Small intestine (tissue), 7 donors: Measurements from ENCODE around the gene SLC16A4. TPM values are rescaled to one million over a fixed set of nuclear protein-coding genes. Genes with fewer than 3 reads are reported as not detected.

ENCODE experiments used
- DNase-seq, 2 donors: peaks; one replicate each; pipeline versions ENCODE4 v3.0.0 to v3.0.0-alpha.2; 2013
- FAIRE-seq: peaks from 2 replicates; lab custom pipeline; 2012; peaks lifted over from hg19 to GRCh38; lab: Jason Lieb, UNC
- H3K27ac ChIP-seq, 3 donors: one replicate each; pipeline ENCODE4 v1.5.1; 2013; ENCODE audit warnings: low read length in 2 of 3, mild to moderate bottlenecking in 2 of 3, control low read depth in 1 of 3, inconsistent platforms in 1 of 3, low read depth in 1 of 3, moderate library complexity in 1 of 3
- H3K27me3 ChIP-seq, 3 donors: one replicate each; pipeline ENCODE4 v1.6.1; 2013; ENCODE audit warnings: low read length in 3 of 3, inconsistent platforms in 1 of 3; ENCODE audit not compliant: control insufficient read depth in 3 of 3, insufficient read depth in 3 of 3
- H3K36me3 ChIP-seq, 3 donors: one replicate each; pipeline ENCODE4 v1.6.1; 2013; ENCODE audit warnings: low read length in 3 of 3, inconsistent platforms in 1 of 3, low read depth in 1 of 3, mild to moderate bottlenecking in 1 of 3, moderate library complexity in 1 of 3; ENCODE audit not compliant: control insufficient read depth in 3 of 3, insufficient read depth in 2 of 3
- H3K4me1 ChIP-seq, 3 donors: one replicate each; pipeline ENCODE4 v1.6.1; 2013; ENCODE audit warnings: low read length in 2 of 3, inconsistent platforms in 1 of 3, low read depth in 1 of 3, mild to moderate bottlenecking in 1 of 3, moderate library complexity in 1 of 3; ENCODE audit not compliant: control insufficient read depth in 3 of 3, insufficient read depth in 2 of 3
- H3K4me3 ChIP-seq, 3 donors: one replicate each; pipeline ENCODE4 v1.5.1; 2013; ENCODE audit warnings: low read length in 3 of 3, control low read depth in 1 of 3, inconsistent platforms in 1 of 3, low read depth in 1 of 3, mild to moderate bottlenecking in 1 of 3, moderate library complexity in 1 of 3
- H3K9me3 ChIP-seq, 2 donors: one replicate each; pipeline ENCODE4 v1.6.1; 2013; ENCODE audit warnings: low read depth in 1 of 2, low read length in 1 of 2; ENCODE audit not compliant: control insufficient read depth in 2 of 2, insufficient read depth in 1 of 2
- WGBS, 3 donors: extraction: QIAGEN DNeasy Blood & Tissue Kit; methylation state at CpG; one replicate each; pipeline ENCODE4 v1.1.7; 2013; 5-methylcytosine and 5-hydroxymethylcytosine counted together
- polyA plus RNA-seq, 4 donors: library from polyadenylated mRNA; stranded (reverse) in 3 of 4; unstranded in 1 of 4; fragments of 200-250 nt in 3 of 4; fragments of 120-200 nt in 1 of 4; gene quantifications; one replicate each; pipeline versions ENCODE4 v1.2.1 to v1.2.3, GENCODE V29; 2013
- donor health status: healthy with polysubstance abuse.
- donor health status: control.
- donor health status: control.
- donor health status: Bipolar disorder and iron deficiency.
- donor health status: healthy.

The SLC16A4 gene
- polyA plus RNA-seq, 4 donors: 5.4 to 51.1 (median 6.9) TPM

GRCh38 chr1:110338309-110338885, 52.4 kb downstream of the SLC16A4 start:
- H3K27me3 ChIP-seq: no peaks in the 10 kb centered on the region
- peaks cover 15 to 32% (median 20%) of the 10 kb centered on the region in 3 donors for H3K4me1 ChIP-seq
- DNase-seq (peak; percentile 95 to 98), FAIRE-seq (no peak)
- H3K4me3 ChIP-seq: peak overlapping the region; percentile 45 to 81 (median 63)
- H3K9me3 ChIP-seq: no peaks in the 10 kb centered on the region
- peak overlapping the region; percentile 97 to 99 (median 98) for H3K27ac ChIP-seq
- peaks cover 0 to 21% (median 3%) of the 10 kb centered on the region in 3 donors for H3K36me3 ChIP-seq
- WGBS, 3 donors: 0% methylated on average over 48 to 57 of the region's 57 CpGs

GRCh38 chr1:110337704-110338308, 53.0 kb downstream of the SLC16A4 start:
- WGBS, 3 donors: 0 to 1% (median 0%) methylated on average over 36 of the region's 36 CpGs
- FAIRE-seq: no peak

GRCh38 chr1:110336300-110337039, 54.4 kb downstream of the SLC16A4 start:
- no peak for FAIRE-seq
- Histone ChIP-seq H3K36me3 (peaks cover 0 to 14% (median 0%) of the 10 kb centered on the region in 3 donors), H3K4me3 (peak overlapping the region in 1 of 3 donors; percentile 17), H3K9me3 (no peaks in the 10 kb centered on the region), H3K27me3 (no peaks in the 10 kb centered on the region), H3K4me1 (peaks cover 11 to 26% (median 12%) of the 10 kb centered on the region in 3 donors), H3K27ac (peak overlapping the region in 2 of 3 donors; percentile 61 to 64)
- 0 to 54% (median 34%) methylated on average over 1 of the region's 1 CpG for WGBS, 3 donors
- DNase-seq: peak; percentile 49 to 62

More at GRCh38 chr1:110337704-110338308, 53.0 kb downstream of the SLC16A4 start:
- peaks cover 15 to 32% (median 18%) of the 10 kb centered on the region in 3 donors for H3K4me1 ChIP-seq
- DNase-seq: peak in 1 of 2 donors; percentile 68
- H3K27ac ChIP-seq: peak overlapping the region; percentile 97 to 99 (median 98)
- peaks cover 0 to 21% (median 3%) of the 10 kb centered on the region in 3 donors for H3K36me3 ChIP-seq
- H3K4me3 ChIP-seq: peak overlapping the region; percentile 45 to 81 (median 63)
- H3K27me3 ChIP-seq: no peaks in the 10 kb centered on the region
- no peaks in the 10 kb centered on the region for H3K9me3 ChIP-seq

GRCh38 chr1:110335265-110335664, 55.6 kb downstream of the SLC16A4 start:
- no peaks in the 10 kb centered on the region for H3K27me3 ChIP-seq
- DNase-seq (peak; percentile 22 to 55), FAIRE-seq (no peak)
- H3K4me3 ChIP-seq: no peak overlapping the region
- H3K36me3 ChIP-seq: peaks cover 0 to 2% (median 0%) of the 10 kb centered on the region in 3 donors
- WGBS, 3 donors: 54 to 77% (median 57%) methylated on average over 1 of the region's 1 CpG
- peak overlapping the region in 1 of 3 donors; percentile 22 for H3K27ac ChIP-seq
- H3K9me3 ChIP-seq: peaks cover 0 to 1% of the 10 kb centered on the region in 2 donors
- H3K4me1 ChIP-seq: peaks cover 4 to 14% (median 4%) of the 10 kb centered on the region in 3 donors

GRCh38 chr1:110328700-110329099, 62.1 kb downstream of the SLC16A4 start:
- Histone ChIP-seq H3K36me3 (no peaks in the 10 kb centered on the region), H3K4me1 (no peaks in the 10 kb centered on the region), H3K27me3 (no peaks in the 10 kb centered on the region), H3K9me3 (peaks cover 0 to 4% of the 10 kb centered on the region in 2 donors), H3K27ac (no peak overlapping the region), H3K4me3 (no peak overlapping the region)
- 93 to 98% (median 96%) methylated on average over 3 of the region's 3 CpGs for WGBS, 3 donors
- no peak for DNase-seq
- FAIRE-seq: no peak

GRCh38 chr1:110328274-110328673, 62.6 kb downstream of the SLC16A4 start:
- peaks cover 0 to 4% of the 10 kb centered on the region in 2 donors for H3K9me3 ChIP-seq
- DNase-seq: no peak
- no peaks in the 10 kb centered on the region for H3K4me1 ChIP-seq
- FAIRE-seq: no peak
- H3K36me3 ChIP-seq: no peaks in the 10 kb centered on the region
- H3K4me3 ChIP-seq: no peak overlapping the region
- no peaks in the 10 kb centered on the region for H3K27me3 ChIP-seq
- H3K27ac ChIP-seq: no peak overlapping the region

- Histone ChIP-seq H3K27me3 (no peaks in the 10 kb centered on the region), H3K4me3 (no peak overlapping the region), H3K4me1 (no peaks in the 10 kb centered on the region), H3K9me3 (peaks cover 0 to 4% of the 10 kb centered on the region in 2 donors), H3K36me3 (no peaks in the 10 kb centered on the region), H3K27ac (no peak overlapping the region)
- 61 to 74% (median 65%) methylated on average over 1 of the region's 1 CpG for WGBS, 3 donors
- no peak for DNase-seq
- FAIRE-seq: no peak
These were observed 64.0 kb downstream of the SLC16A4 start for GRCh38 chr1:110326826-110327225.

- H3K9me3 ChIP-seq: peaks cover 0 to 2% of the 10 kb centered on the region in 2 donors
- H3K4me1 ChIP-seq: no peaks in the 10 kb centered on the region
- FAIRE-seq (no peak), DNase-seq (no peak)
- no peak overlapping the region for H3K27ac ChIP-seq
- no peaks in the 10 kb centered on the region for H3K27me3 ChIP-seq
- H3K4me3 ChIP-seq: no peak overlapping the region
- no peaks in the 10 kb centered on the region for H3K36me3 ChIP-seq
- 90 to 97% (median 93%) methylated on average over 1 of the region's 1 CpG for WGBS, 3 donors
These were observed 66.2 kb downstream of the SLC16A4 start for GRCh38 chr1:110324667-110325066.
